ENCODE measurements around the gene MSH2.
"Not testable (repeated sequence)": the region's sequence is repeated elsewhere in the genome, so short reads cannot be mapped to it uniquely, and the experiment has no call there.

Gene MSH2

GRCh38 chr2:47494267-47495130 lies 91.5 kb downstream of the MSH2 start:
- H3K4me1 ChIP-seq (ENCODE audit: control insufficient read depth, insufficient read depth, low read length, poor library complexity, severe bottlenecking), result no peaks in the 10 kb centered on the region
- peaks cover 26% of the 10 kb centered on the region for H3K9me3 ChIP-seq (ENCODE audit: control insufficient read depth, low read length)
- H3K36me3 ChIP-seq (ENCODE audit: control insufficient read depth, insufficient read depth, low read length), result no peaks in the 10 kb centered on the region
- H3K4me3 ChIP-seq (ENCODE audit: extremely low read depth, insufficient read depth, low read length, poor library complexity, severe bottlenecking), result no peak overlapping the region
- no peak overlapping the region for H3K27ac ChIP-seq (ENCODE audit: low read depth, low read length, severe bottlenecking)
- 94% methylated on average over 14 of the region's 16 CpGs for WGBS, 2 experiments (ENCODE audit: insufficient coverage in 2 of 2)

GRCh38 chr2:47497843-47498460 lies 95.0 kb downstream of the MSH2 start:
- Histone ChIP-seq H3K4me3 (ENCODE audit: extremely low read depth, insufficient read depth, low read length, poor library complexity, severe bottlenecking) (no peak overlapping the region), H3K9me3 (ENCODE audit: control insufficient read depth, low read length) (peaks cover 27% of the 10 kb centered on the region)

DNA sequence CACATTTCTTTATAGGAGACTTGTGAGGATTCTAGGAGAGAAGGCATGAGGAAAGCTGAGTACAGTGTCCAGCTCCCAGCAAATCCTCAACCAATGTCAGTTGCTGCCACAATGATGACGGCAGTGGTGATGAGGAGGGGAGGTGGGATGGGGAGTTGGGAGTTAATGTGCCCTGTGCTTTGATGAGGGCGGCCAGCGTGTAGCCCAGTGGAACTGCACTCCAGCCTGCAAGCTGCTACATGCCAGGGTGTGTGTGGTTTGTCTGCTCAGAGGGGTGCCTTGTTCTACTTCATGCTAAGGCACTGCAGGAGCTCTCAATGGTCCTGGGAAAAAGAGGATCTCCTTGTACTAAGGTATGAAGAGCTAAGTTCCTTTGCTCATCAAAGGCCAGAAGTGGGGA lies 96.1 kb downstream of the MSH2 start:
- WGBS, 2 experiments (ENCODE audit: insufficient coverage in 2 of 2), result 100% methylated on average over 2 to 3 of the region's 3 CpGs
- H3K4me1 ChIP-seq (ENCODE audit: control insufficient read depth, insufficient read depth, low read length, poor library complexity, severe bottlenecking), result peaks cover 4% of the 10 kb centered on the region
- H3K36me3 ChIP-seq (ENCODE audit: control insufficient read depth, insufficient read depth, low read length), result no peaks in the 10 kb centered on the region
- peaks cover 27% of the 10 kb centered on the region for H3K9me3 ChIP-seq (ENCODE audit: control insufficient read depth, low read length)
- H3K4me3 ChIP-seq (ENCODE audit: extremely low read depth, insufficient read depth, low read length, poor library complexity, severe bottlenecking), result no peak overlapping the region
- H3K27ac ChIP-seq (ENCODE audit: low read depth, low read length, severe bottlenecking), result no peak overlapping the region

More at GRCh38 chr2:47497843-47498460, 95.0 kb downstream of the MSH2 start:
- Histone ChIP-seq H3K27ac (ENCODE audit: low read depth, low read length, severe bottlenecking) (no peak overlapping the region), H3K4me1 (ENCODE audit: control insufficient read depth, insufficient read depth, low read length, poor library complexity, severe bottlenecking) (peaks cover 4% of the 10 kb centered on the region), H3K36me3 (ENCODE audit: control insufficient read depth, insufficient read depth, low read length) (no peaks in the 10 kb centered on the region)
- 83 to 88% methylated on average over 7 of the region's 8 CpGs for WGBS, 2 experiments (ENCODE audit: insufficient coverage in 2 of 2)

DNA sequence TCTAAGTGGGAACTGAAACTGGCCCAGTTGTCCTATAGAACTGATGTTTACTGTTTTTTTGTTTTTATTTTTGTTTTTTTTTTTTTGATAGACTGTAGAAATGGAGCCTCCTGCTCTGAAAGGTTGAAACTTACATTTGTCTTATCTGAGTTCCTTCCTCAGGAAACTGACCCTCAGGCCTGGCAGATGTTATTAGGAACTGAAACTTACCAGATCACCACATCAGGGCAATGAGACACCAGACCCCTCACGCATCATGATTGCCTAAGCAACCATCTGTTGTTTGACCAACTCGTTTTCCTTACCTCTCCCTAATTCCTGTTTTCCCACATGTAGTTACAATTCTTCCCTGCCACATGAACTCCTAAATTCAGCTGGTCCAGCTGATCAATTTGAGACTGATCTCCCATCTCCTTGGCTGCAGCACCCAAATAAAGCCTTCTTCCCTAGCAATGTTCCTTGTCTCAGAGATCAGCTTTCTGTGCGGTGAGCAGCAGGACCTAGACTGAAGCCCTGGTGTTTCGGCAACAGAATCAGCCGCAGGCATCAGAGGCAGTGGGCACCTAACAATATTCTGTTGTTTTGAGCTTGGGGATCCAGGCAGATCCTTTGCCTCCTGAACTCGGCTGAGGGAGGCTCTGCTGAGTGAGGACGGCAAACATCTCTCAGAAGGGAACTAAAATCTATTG lies 96.8 kb downstream of the MSH2 start:
- 93 to 94% methylated on average over 7 of the region's 7 CpGs for WGBS, 2 experiments (ENCODE audit: insufficient coverage in 2 of 2)
- Histone ChIP-seq H3K4me3 (ENCODE audit: extremely low read depth, insufficient read depth, low read length, poor library complexity, severe bottlenecking) (no peak overlapping the region), H3K9me3 (ENCODE audit: control insufficient read depth, low read length) (peaks cover 27% of the 10 kb centered on the region)

GRCh38 chr2:47501374-47502200 lies 98.6 kb downstream of the MSH2 start:
- Histone ChIP-seq H3K4me3 (ENCODE audit: extremely low read depth, insufficient read depth, low read length, poor library complexity, severe bottlenecking) (no peak overlapping the region), H3K36me3 (ENCODE audit: control insufficient read depth, insufficient read depth, low read length) (no peaks in the 10 kb centered on the region), H3K4me1 (ENCODE audit: control insufficient read depth, insufficient read depth, low read length, poor library complexity, severe bottlenecking) (peaks cover 4% of the 10 kb centered on the region), H3K9me3 (ENCODE audit: control insufficient read depth, low read length) (peaks cover 27% of the 10 kb centered on the region), H3K27ac (ENCODE audit: low read depth, low read length, severe bottlenecking) (no peak overlapping the region)
- WGBS, 2 experiments (ENCODE audit: insufficient coverage in 2 of 2), result 43 to 61% methylated on average over 1 to 2 of the region's 3 CpGs

More for the DNA sequence above, 96.8 kb downstream of the MSH2 start:
- no peak overlapping the region for H3K27ac ChIP-seq (ENCODE audit: low read depth, low read length, severe bottlenecking)
- H3K36me3 ChIP-seq (ENCODE audit: control insufficient read depth, insufficient read depth, low read length), result no peaks in the 10 kb centered on the region
- peaks cover 4% of the 10 kb centered on the region for H3K4me1 ChIP-seq (ENCODE audit: control insufficient read depth, insufficient read depth, low read length, poor library complexity, severe bottlenecking)

DNA sequence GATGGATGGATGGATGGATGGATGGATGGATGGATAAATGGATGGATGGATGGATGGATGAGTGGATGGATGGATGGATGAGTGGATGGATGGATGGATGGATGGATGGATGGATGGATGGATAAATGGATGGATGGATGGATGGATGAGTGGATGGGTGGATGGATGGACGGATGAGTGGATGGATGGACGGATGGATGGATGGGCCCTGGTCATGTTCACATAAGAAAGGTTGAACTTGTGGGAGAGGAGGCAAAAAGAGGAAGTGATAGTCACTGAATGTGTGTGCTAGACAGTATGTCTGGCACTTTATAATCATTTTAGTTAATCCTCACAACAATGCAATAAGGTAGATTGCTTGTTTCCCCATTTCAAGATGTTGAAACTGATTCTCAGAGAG lies 99.5 kb downstream of the MSH2 start:
- H3K9me3 ChIP-seq (ENCODE audit: control insufficient read depth, low read length), result peaks cover 24% of the 10 kb centered on the region
- WGBS, 2 experiments (ENCODE audit: insufficient coverage in 2 of 2), result 81 to 86% methylated on average over 2 of the region's 2 CpGs
- H3K36me3 ChIP-seq (ENCODE audit: control insufficient read depth, insufficient read depth, low read length); H3K4me3 ChIP-seq (ENCODE audit: extremely low read depth, insufficient read depth, low read length, poor library complexity, severe bottlenecking); H3K4me1 ChIP-seq (ENCODE audit: control insufficient read depth, insufficient read depth, low read length, poor library complexity, severe bottlenecking); H3K27ac ChIP-seq (ENCODE audit: low read depth, low read length, severe bottlenecking): not testable (repeated sequence)

GRCh38 chr2:47503481-47504070 lies 100.6 kb downstream of the MSH2 start:
- H3K9me3 ChIP-seq (ENCODE audit: control insufficient read depth, low read length), result peaks cover 18% of the 10 kb centered on the region
- no peak overlapping the region for H3K4me3 ChIP-seq (ENCODE audit: extremely low read depth, insufficient read depth, low read length, poor library complexity, severe bottlenecking)
- H3K36me3 ChIP-seq (ENCODE audit: control insufficient read depth, insufficient read depth, low read length), result no peaks in the 10 kb centered on the region
- WGBS, 2 experiments (ENCODE audit: insufficient coverage in 2 of 2), result 90 to 93% methylated on average over 6 of the region's 8 CpGs
- H3K4me1 ChIP-seq (ENCODE audit: control insufficient read depth, insufficient read depth, low read length, poor library complexity, severe bottlenecking), result peaks cover 4% of the 10 kb centered on the region
- no peak overlapping the region for H3K27ac ChIP-seq (ENCODE audit: low read depth, low read length, severe bottlenecking)

GRCh38 chr2:47504174-47504810 lies 101.3 kb downstream of the MSH2 start:
- H3K4me1 ChIP-seq (ENCODE audit: control insufficient read depth, insufficient read depth, low read length, poor library complexity, severe bottlenecking), result peaks cover 4% of the 10 kb centered on the region
- no peaks in the 10 kb centered on the region for H3K36me3 ChIP-seq (ENCODE audit: control insufficient read depth, insufficient read depth, low read length)
- peaks cover 12% of the 10 kb centered on the region for H3K9me3 ChIP-seq (ENCODE audit: control insufficient read depth, low read length)
- 96 to 98% methylated on average over 4 to 5 of the region's 6 CpGs for WGBS, 2 experiments (ENCODE audit: insufficient coverage in 2 of 2)
- no peak overlapping the region for H3K27ac ChIP-seq (ENCODE audit: low read depth, low read length, severe bottlenecking)
- H3K4me3 ChIP-seq (ENCODE audit: extremely low read depth, insufficient read depth, low read length, poor library complexity, severe bottlenecking), result no peak overlapping the region

DNA sequence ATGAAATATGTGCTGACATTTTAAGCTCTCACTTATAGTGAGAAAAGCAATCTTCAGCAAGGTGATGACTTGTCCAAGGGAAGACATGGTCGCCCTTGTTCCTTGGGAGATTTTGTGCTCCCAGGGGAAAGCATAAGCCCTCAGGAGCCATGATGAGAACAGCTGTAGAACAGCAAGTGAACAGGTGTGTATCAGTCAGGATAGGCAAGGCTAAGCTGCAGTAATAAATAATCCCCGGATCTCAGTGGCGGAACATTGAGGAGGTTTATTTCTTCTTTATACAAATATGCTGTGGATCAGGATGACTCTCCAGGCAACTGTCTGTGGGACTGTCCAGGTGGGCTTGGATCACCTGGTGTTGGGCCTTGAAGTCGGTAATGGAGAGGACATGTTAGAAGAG lies 103.1 kb downstream of the MSH2 start:
- Histone ChIP-seq H3K36me3 (ENCODE audit: control insufficient read depth, insufficient read depth, low read length) (no peaks in the 10 kb centered on the region), H3K4me3 (ENCODE audit: extremely low read depth, insufficient read depth, low read length, poor library complexity, severe bottlenecking) (no peak overlapping the region), H3K27ac (ENCODE audit: low read depth, low read length, severe bottlenecking) (no peak overlapping the region), H3K4me1 (ENCODE audit: control insufficient read depth, insufficient read depth, low read length, poor library complexity, severe bottlenecking) (peaks cover 4% of the 10 kb centered on the region), H3K9me3 (ENCODE audit: control insufficient read depth, low read length) (no peaks in the 10 kb centered on the region)
- 87 to 93% methylated on average over 2 of the region's 4 CpGs for WGBS, 2 experiments (ENCODE audit: insufficient coverage in 2 of 2)

Data from mesodermal cell (in vitro differentiated cells).